Breast epithelium (tissue), 4 donors: ENCODE results near the gene UTP15. TPM values are rescaled to one million over a fixed set of nuclear protein-coding genes. Genes with fewer than 3 reads are reported as not detected.

Source experiments
- DNase-seq, 2 donors: peaks; one replicate each; pipeline ENCODE4 v3.0.0-alpha.2; 2019; ENCODE audit warnings: low spot score in 2 of 2
- H3K27ac ChIP-seq, 2 donors: fragments of 200-600 bp; sonication (generic) in 1 of 2; one replicate each; pipeline ENCODE4 v1.5.1; 2016 to 2019; ENCODE audit warnings: mild to moderate bottlenecking in 1 of 2
- H3K27me3 ChIP-seq, 2 donors: fragments of 200-600 bp; sonication (generic) in 1 of 2; one replicate each; pipeline versions ENCODE4 v1.5.1 to v1.6.0; 2017 to 2019; ENCODE audit warnings: control low read depth in 1 of 2, mild to moderate bottlenecking in 1 of 2
- H3K36me3 ChIP-seq: fragments of 200-600 bp; one replicate; pipeline ENCODE4 v1.5.1; 2019
- H3K4me1 ChIP-seq, 2 donors: fragments of 200-600 bp; sonication (generic); one replicate each; pipeline ENCODE4 v1.5.1; 2016 to 2019; ENCODE audit warnings: control low read depth in 1 of 2
- H3K4me3 ChIP-seq, 3 donors: fragments of 200-600 bp; sonication (generic); 1 replicate in 2 of 3; 2 replicates in 1 of 3; pipeline ENCODE4 v1.5.1; 2016 to 2019; ENCODE audit warnings: mild to moderate bottlenecking in 3 of 3, moderate library complexity in 2 of 3
- H3K9me3 ChIP-seq, 2 donors: fragments of 200-600 bp; sonication (generic) in 1 of 2; one replicate each; pipeline ENCODE4 v1.5.1; 2016 to 2019; ENCODE audit warnings: control low read depth in 1 of 2
- POLR2A ChIP-seq: fragments of 450-650 bp; IDR thresholded peaks from one replicate; pipeline ENCODE4 v1.6.1; 2016; ENCODE audit warnings: antibody characterized with exemption, mild to moderate bottlenecking, moderate library complexity
- POLR2AphosphoS5 ChIP-seq, 3 donors: sonication (generic); formaldehyde crosslinking; IDR thresholded peaks; one replicate each; pipeline ENCODE4 v1.6.1; 2017; ENCODE audit warnings: antibody characterized with exemption in 3 of 3
- intact Hi-C: fragments of 100-400 bp; cut with DNase I; formaldehyde crosslinking; loops from one replicate; pipeline ENCODE4 v1.15.1; 2023; ENCODE audit warnings: low total_unique reads
- total RNA-seq, 3 donors: library from RNA; depleted of rRNA; stranded (reverse); fragments of >200 nt; gene quantifications; one replicate each; pipeline ENCODE4 v1.1.0, GENCODE V29; 2016
- TF ChIP-seq, protein P1 (sequence below), 3 donors: fragments of 450-650 bp; IDR thresholded peaks; one replicate each; pipeline ENCODE4 v1.5.1; 2016 to 2017; ENCODE audit warnings: antibody characterized with exemption in 3 of 3, mild to moderate bottlenecking in 3 of 3, moderate library complexity in 3 of 3

The UTP15 gene
- total RNA-seq, 3 donors from 2014 or later, result 38.7 to 61.6 (median 39.0) TPM

DNA sequence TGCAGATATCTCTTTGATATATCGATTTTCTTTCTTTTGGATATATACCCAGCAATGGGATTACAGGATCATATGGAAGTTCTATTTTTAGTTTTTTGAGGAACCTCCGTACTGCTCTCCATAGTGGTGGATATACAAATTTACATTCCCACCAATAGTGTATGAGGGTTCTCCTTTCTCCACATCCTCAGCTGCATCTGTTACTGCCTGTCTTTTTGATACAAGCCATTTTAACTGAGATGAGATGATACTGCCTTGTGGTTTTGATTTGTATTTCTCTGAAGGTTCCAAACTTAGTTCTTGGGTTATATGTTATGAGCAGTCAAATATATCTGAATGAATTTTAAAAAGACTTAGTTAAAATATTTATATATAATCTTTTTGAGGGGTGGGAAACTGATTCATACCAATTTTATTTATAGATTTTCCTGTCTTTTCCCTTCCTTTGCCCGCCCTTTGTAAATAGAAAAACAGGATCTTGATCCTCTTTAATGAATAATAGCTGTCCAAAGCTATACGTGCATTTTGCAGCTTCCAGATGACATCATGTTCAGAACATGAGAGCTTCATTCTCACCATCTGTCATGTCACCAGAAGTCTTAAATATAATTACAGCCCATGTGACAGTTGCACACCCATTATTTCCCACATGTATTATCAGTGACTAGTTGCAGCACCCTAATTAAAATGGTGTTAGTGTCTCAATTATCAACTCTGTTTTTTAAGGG lies 54.2 kb downstream of the UTP15 start:
- no peak for DNase-seq
- no peaks in the 10 kb centered on the region for H3K27me3 ChIP-seq
- H3K9me3 ChIP-seq, result no peaks in the 10 kb centered on the region
- H3K27ac ChIP-seq, result no peak overlapping the region
- intact Hi-C loops, result no loop called here
- no peaks in the 10 kb centered on the region for H3K4me1 ChIP-seq
- TF ChIP-seq POLR2AphosphoS5 (IDR thresholded peaks at IDR 0.05) (no peak), POLR2A (no peak)
- TF ChIP-seq, protein P1, sequence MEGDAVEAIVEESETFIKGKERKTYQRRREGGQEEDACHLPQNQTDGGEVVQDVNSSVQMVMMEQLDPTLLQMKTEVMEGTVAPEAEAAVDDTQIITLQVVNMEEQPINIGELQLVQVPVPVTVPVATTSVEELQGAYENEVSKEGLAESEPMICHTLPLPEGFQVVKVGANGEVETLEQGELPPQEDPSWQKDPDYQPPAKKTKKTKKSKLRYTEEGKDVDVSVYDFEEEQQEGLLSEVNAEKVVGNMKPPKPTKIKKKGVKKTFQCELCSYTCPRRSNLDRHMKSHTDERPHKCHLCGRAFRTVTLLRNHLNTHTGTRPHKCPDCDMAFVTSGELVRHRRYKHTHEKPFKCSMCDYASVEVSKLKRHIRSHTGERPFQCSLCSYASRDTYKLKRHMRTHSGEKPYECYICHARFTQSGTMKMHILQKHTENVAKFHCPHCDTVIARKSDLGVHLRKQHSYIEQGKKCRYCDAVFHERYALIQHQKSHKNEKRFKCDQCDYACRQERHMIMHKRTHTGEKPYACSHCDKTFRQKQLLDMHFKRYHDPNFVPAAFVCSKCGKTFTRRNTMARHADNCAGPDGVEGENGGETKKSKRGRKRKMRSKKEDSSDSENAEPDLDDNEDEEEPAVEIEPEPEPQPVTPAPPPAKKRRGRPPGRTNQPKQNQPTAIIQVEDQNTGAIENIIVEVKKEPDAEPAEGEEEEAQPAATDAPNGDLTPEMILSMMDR (IDR thresholded peaks at IDR 0.05), result no peak
- no peak overlapping the region for H3K4me3 ChIP-seq
- no peaks in the 10 kb centered on the region for H3K36me3 ChIP-seq

GRCh38 chr5:73620334-73620687 lies 54.8 kb downstream of the UTP15 start:
- H3K9me3 ChIP-seq, result no peaks in the 10 kb centered on the region
- TF ChIP-seq POLR2AphosphoS5 (IDR thresholded peaks at IDR 0.05), result no peak
- no peak for TF ChIP-seq POLR2A
- TF ChIP-seq, protein P1 (IDR thresholded peaks at IDR 0.05), result no peak
- no peaks in the 10 kb centered on the region for H3K27me3 ChIP-seq
- H3K4me3 ChIP-seq, result no peak overlapping the region
- intact Hi-C loops, result no loop called here
- no peaks in the 10 kb centered on the region for H3K4me1 ChIP-seq
- no peak for DNase-seq
- no peak overlapping the region for H3K27ac ChIP-seq
- no peaks in the 10 kb centered on the region for H3K36me3 ChIP-seq

- intact Hi-C loops, result no loop called here
- TF ChIP-seq POLR2A (no peak), POLR2AphosphoS5 (IDR thresholded peaks at IDR 0.05) (no peak)
- TF ChIP-seq, protein P1 (IDR thresholded peaks at IDR 0.05), result no peak
- no peak for DNase-seq
- H3K36me3 ChIP-seq, result no peaks in the 10 kb centered on the region
- H3K27me3 ChIP-seq, result no peaks in the 10 kb centered on the region
- no peak overlapping the region for H3K27ac ChIP-seq
- H3K4me3 ChIP-seq, result no peak overlapping the region
- H3K4me1 ChIP-seq, result peaks cover 0 to 3% of the 10 kb centered on the region in 2 donors
- no peaks in the 10 kb centered on the region for H3K9me3 ChIP-seq
Measured at GRCh38 chr5:73623060-73623459, 57.5 kb downstream of the UTP15 start.

DNA sequence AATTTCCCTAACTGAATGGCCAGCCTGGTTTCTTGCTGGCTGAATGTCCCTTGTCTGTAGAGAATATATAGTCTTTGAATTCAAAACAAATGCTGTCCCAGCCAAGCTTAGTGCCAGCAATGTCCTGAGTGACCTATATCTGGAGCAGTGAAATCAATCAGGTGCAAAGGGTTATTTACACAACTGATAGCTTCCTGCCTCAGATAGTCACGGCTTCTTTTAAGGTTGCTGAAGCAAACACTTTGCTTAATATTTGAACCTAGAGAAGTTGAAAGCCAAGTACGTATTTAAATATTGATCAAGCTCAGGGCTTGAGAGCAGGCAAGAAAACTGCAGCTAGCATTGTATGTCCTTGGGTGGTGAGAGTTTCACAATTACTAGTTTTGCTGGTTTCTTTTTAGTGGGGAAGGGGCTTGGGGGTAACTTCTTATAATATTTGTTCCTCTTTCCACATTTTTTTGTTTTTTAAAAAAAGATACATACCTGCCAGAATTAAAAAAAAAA lies 58.4 kb downstream of the UTP15 start:
- Histone ChIP-seq H3K4me3 (no peak overlapping the region), H3K27me3 (no peaks in the 10 kb centered on the region), H3K27ac (no peak overlapping the region), H3K4me1 (peaks cover 0 to 3% of the 10 kb centered on the region in 2 donors), H3K36me3 (no peaks in the 10 kb centered on the region), H3K9me3 (no peaks in the 10 kb centered on the region)
- TF ChIP-seq POLR2A (no peak), POLR2AphosphoS5 (IDR thresholded peaks at IDR 0.05) (no peak)
- TF ChIP-seq, protein P1 (IDR thresholded peaks at IDR 0.05), result no peak
- no peak for DNase-seq
- intact Hi-C loops, result no loop called here

GRCh38 chr5:73624888-73625287 lies 59.3 kb downstream of the UTP15 start:
- H3K27ac ChIP-seq, result peak overlapping the region in 1 of 2 donors; percentile 83
- no peaks in the 10 kb centered on the region for H3K36me3 ChIP-seq
- H3K4me3 ChIP-seq, result no peak overlapping the region
- TF ChIP-seq, protein P1 (IDR thresholded peaks at IDR 0.05), result no peak
- TF ChIP-seq POLR2A, result no peak
- no peak for TF ChIP-seq POLR2AphosphoS5 (IDR thresholded peaks at IDR 0.05)
- H3K27me3 ChIP-seq, result no peaks in the 10 kb centered on the region
- no peak for DNase-seq
- intact Hi-C loops, result no loop called here
- H3K4me1 ChIP-seq, result peaks cover 0 to 3% of the 10 kb centered on the region in 2 donors
- no peaks in the 10 kb centered on the region for H3K9me3 ChIP-seq
